Tongue (tissue), 2 donors: Measurements from ENCODE around the gene FUCA2. TPM values are rescaled to one million over a fixed set of nuclear protein-coding genes. Genes with fewer than 3 reads are reported as not detected.

Experiments used
- small RNA-seq: library from RNA; depleted of rRNA; stranded (forward); fragments of <200 nt; gene quantifications from one replicate; pipeline ENCODE3, GENCODE V24; 2014; ENCODE audit warnings: low replicate concordance
- total RNA-seq: library from RNA; depleted of rRNA; stranded (reverse); fragments of >200 nt; gene quantifications from one replicate; pipeline ENCODE4 v1.2.3, GENCODE V29; 2014

The FUCA2 gene
- total RNA-seq, 1 donor from 2014 or later = 23.0 TPM

Small RNA genes lying within 50 kb of the gene (small RNA-seq; reads per million reads assigned to genes)
- gene RNA5SP221 = 0.05 reads per million

Other genes starting within 250 kb of the FUCA2 start
- 9.3 TPM for gene ADAT2, start 61.0 kb downstream of the FUCA2 start, total RNA-seq
- gene PEX3, start 60.9 kb downstream of the FUCA2 start, total RNA-seq = 19.8 TPM
- gene PHACTR2, start 166.2 kb upstream of the FUCA2 start, total RNA-seq = 121 TPM